Gastroesophageal sphincter (tissue), 4 donors: ENCODE data around the gene MAJIN. TPM values are rescaled to one million over a fixed set of nuclear protein-coding genes. Genes with fewer than 3 reads are reported as not detected.

ENCODE experiments used
- ATAC-seq: fragments of 150-250 bp; one replicate; pipeline ENCODE4 v1.9.1; 2016; ENCODE audit warnings: mild to moderate bottlenecking, moderate library complexity
- H3K27ac ChIP-seq, 4 donors: fragments of 200-600 bp; sonication (generic) in 3 of 4; 1 replicate in 3 of 4; 2 replicates in 1 of 4; pipeline ENCODE4 v1.5.1; 2016 to 2019
- H3K27me3 ChIP-seq: fragments of 200-600 bp; sonication (generic); one replicate; pipeline ENCODE4 v1.5.1; 2019
- H3K36me3 ChIP-seq, 2 donors: fragments of 200-600 bp; sonication (generic); one replicate each; pipeline ENCODE4 v1.5.1; 2019; ENCODE audit warnings: control low read depth in 1 of 2
- H3K4me1 ChIP-seq, 3 donors: fragments of 200-600 bp; sonication (generic); 1 replicate in 2 of 3; 2 replicates in 1 of 3; pipeline ENCODE4 v1.5.1; 2016 to 2019; ENCODE audit warnings: control low read depth in 2 of 3
- H3K4me3 ChIP-seq, 2 donors: fragments of 200-600 bp; sonication (generic); one replicate each; pipeline ENCODE4 v1.5.1; 2019; ENCODE audit warnings: mild to moderate bottlenecking in 1 of 2, moderate library complexity in 1 of 2
- H3K9me3 ChIP-seq, 3 donors: fragments of 200-600 bp; sonication (generic); one replicate each; pipeline ENCODE4 v1.5.1; 2017 to 2019; ENCODE audit warnings: control low read depth in 2 of 3
- EP300 ChIP-seq: sonication (generic); formaldehyde crosslinking; IDR thresholded peaks from one replicate; pipeline ENCODE4 v1.6.1; 2017; ENCODE audit warnings: antibody characterized with exemption, mild to moderate bottlenecking
- POLR2A ChIP-seq, 2 donors: fragments of 450-650 bp; IDR thresholded peaks; one replicate each; pipeline ENCODE4 v1.6.1; 2017; ENCODE audit warnings: antibody characterized with exemption in 2 of 2, mild to moderate bottlenecking in 2 of 2, moderate library complexity in 1 of 2
- POLR2AphosphoS5 ChIP-seq: sonication (generic); formaldehyde crosslinking; IDR thresholded peaks from one replicate; pipeline ENCODE4 v1.6.1; 2017; ENCODE audit warnings: antibody characterized with exemption
- WGBS, 2 donors: methylation state at CpG; one replicate each; pipeline ENCODE4 v1.1.5; 2018; ENCODE audit warnings: low coverage in 1 of 2; 5-methylcytosine and 5-hydroxymethylcytosine counted together
- total RNA-seq, 4 donors: library from RNA; depleted of rRNA; stranded (reverse); fragments of >200 nt; gene quantifications; one replicate each; pipeline ENCODE4 v1.1.0, GENCODE V29; 2016
- TF ChIP-seq, protein P1 (sequence below), 4 experiments: fragments of 200-600 bp in 2 of 4; fragments of 450-650 bp in 2 of 4; sonication (generic) in 1 of 4; IDR thresholded peaks; one replicate each; pipeline ENCODE4 v1.5.1; 2017 to 2019; ENCODE audit warnings: antibody characterized with exemption in 4 of 4, mild to moderate bottlenecking in 2 of 4, moderate library complexity in 2 of 4

MAJIN gene
- total RNA-seq, 4 donors from 2014 or later: not detected

DNA sequence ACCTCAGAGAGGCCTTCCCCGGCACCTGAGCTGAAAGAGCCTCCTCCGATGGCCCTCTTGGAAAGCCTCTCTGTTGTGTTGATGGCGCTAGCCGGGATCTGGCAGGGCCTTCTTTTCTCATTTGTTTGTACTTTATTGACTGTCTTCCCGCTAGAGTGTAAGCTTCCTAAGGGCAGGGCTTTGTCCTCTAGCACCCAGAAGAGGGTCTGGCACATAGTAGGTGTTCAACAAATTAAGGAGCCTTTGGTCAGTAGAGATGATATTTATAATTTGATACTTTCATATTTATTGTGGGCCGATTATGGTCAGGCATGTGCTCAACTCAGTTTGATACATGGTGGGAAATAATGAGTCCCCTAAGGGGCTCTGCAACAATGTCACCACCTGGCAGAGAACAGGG lies 46.0 kb upstream of the MAJIN start:
- no peak for TF ChIP-seq POLR2A (IDR thresholded peaks at IDR 0.05)
- TF ChIP-seq POLR2AphosphoS5: no peak
- TF ChIP-seq EP300: no peak
- TF ChIP-seq, protein P1, sequence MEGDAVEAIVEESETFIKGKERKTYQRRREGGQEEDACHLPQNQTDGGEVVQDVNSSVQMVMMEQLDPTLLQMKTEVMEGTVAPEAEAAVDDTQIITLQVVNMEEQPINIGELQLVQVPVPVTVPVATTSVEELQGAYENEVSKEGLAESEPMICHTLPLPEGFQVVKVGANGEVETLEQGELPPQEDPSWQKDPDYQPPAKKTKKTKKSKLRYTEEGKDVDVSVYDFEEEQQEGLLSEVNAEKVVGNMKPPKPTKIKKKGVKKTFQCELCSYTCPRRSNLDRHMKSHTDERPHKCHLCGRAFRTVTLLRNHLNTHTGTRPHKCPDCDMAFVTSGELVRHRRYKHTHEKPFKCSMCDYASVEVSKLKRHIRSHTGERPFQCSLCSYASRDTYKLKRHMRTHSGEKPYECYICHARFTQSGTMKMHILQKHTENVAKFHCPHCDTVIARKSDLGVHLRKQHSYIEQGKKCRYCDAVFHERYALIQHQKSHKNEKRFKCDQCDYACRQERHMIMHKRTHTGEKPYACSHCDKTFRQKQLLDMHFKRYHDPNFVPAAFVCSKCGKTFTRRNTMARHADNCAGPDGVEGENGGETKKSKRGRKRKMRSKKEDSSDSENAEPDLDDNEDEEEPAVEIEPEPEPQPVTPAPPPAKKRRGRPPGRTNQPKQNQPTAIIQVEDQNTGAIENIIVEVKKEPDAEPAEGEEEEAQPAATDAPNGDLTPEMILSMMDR (IDR thresholded peaks at IDR 0.05): no peak
- WGBS, 2 donors: 94 to 96% methylated on average over 4 of the region's 6 CpGs
- Histone ChIP-seq H3K9me3 (no peaks in the 10 kb centered on the region), H3K4me1 (peaks cover 0 to 38% (median 10%) of the 10 kb centered on the region in 3 donors), H3K4me3 (no peak overlapping the region), H3K27me3 (no peaks in the 10 kb centered on the region), H3K36me3 (peaks cover 0 to 55% of the 10 kb centered on the region in 2 donors), H3K27ac (no peak overlapping the region)
- ATAC-seq: no peak

DNA sequence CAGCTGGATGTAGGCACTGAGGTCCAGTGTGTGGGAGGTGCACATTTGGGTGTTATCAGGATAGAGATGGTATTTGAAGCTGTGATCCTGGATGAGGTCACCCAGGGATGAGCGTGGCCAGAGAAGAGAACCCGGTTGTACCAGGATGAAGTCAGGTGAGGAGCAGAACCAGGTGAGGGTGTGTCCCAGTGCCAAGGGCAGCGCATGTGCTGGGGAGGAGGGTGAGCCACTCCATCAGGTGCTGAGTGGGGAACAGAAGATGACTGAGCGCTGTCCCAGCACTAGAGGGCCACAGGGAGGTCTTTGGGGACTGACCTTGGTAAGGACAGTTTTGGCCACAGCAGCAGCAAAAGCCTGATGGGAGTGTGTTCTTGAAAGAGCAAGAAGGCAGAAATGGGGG lies 44.8 kb upstream of the MAJIN start:
- no peaks in the 10 kb centered on the region for H3K27me3 ChIP-seq
- no peak for ATAC-seq
- no peak for TF ChIP-seq POLR2A (IDR thresholded peaks at IDR 0.05)
- no peak for TF ChIP-seq POLR2AphosphoS5
- TF ChIP-seq, protein P1 (IDR thresholded peaks at IDR 0.05): no peak
- no peak for TF ChIP-seq EP300
- no peaks in the 10 kb centered on the region for H3K9me3 ChIP-seq
- H3K4me1 ChIP-seq: peaks cover 0 to 41% (median 10%) of the 10 kb centered on the region in 3 donors
- no peak overlapping the region for H3K27ac ChIP-seq
- H3K36me3 ChIP-seq: peaks cover 0 to 43% of the 10 kb centered on the region in 2 donors
- H3K4me3 ChIP-seq: no peak overlapping the region
- WGBS, 2 donors: 93% methylated on average over 4 of the region's 4 CpGs; no CpG with 5 or more reads in 1 of the 2 donors

DNA sequence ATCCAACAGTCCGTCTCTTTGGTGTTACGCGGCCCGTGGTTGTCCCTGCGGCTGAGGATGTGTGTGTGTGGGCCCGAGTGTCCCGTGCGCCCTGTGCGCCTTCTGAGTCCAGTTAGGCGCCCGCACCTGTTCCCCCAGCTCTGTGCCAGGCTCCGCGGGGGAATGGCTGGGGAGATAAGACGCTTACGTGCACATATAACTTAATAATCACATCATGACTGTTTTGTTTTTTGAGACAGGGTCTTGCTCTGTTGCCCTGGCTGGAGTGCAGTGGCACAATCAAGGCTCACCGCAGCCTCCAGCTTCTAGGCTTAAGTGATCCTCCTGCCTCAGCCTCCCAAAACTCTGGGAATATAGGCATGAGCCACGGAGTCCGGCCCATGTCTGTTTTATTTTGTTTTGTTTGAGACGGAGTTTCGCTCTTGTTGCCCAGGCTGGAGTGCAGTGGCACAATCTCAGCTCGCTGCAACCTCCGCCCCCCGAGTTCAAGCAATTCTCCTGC lies 42.9 kb upstream of the MAJIN start:
- H3K27ac ChIP-seq: peak overlapping the region; percentile 94 to 100 (median 98)
- H3K4me1 ChIP-seq: peaks cover 0 to 41% (median 10%) of the 10 kb centered on the region in 3 donors
- H3K9me3 ChIP-seq: no peaks in the 10 kb centered on the region
- peak; percentile 7 for ATAC-seq
- TF ChIP-seq POLR2A (IDR thresholded peaks at IDR 0.05): no peak
- TF ChIP-seq, protein P1 (IDR thresholded peaks at IDR 0.05): no peak
- TF ChIP-seq POLR2AphosphoS5: no peak
- no peak for TF ChIP-seq EP300
- WGBS, 2 donors: 74 to 87% methylated on average over 3 to 4 of the region's 23 CpGs
- H3K27me3 ChIP-seq: no peaks in the 10 kb centered on the region
- peaks cover 0 to 24% of the 10 kb centered on the region in 2 donors for H3K36me3 ChIP-seq
- H3K4me3 ChIP-seq: peak overlapping the region; percentile 55 to 68

DNA sequence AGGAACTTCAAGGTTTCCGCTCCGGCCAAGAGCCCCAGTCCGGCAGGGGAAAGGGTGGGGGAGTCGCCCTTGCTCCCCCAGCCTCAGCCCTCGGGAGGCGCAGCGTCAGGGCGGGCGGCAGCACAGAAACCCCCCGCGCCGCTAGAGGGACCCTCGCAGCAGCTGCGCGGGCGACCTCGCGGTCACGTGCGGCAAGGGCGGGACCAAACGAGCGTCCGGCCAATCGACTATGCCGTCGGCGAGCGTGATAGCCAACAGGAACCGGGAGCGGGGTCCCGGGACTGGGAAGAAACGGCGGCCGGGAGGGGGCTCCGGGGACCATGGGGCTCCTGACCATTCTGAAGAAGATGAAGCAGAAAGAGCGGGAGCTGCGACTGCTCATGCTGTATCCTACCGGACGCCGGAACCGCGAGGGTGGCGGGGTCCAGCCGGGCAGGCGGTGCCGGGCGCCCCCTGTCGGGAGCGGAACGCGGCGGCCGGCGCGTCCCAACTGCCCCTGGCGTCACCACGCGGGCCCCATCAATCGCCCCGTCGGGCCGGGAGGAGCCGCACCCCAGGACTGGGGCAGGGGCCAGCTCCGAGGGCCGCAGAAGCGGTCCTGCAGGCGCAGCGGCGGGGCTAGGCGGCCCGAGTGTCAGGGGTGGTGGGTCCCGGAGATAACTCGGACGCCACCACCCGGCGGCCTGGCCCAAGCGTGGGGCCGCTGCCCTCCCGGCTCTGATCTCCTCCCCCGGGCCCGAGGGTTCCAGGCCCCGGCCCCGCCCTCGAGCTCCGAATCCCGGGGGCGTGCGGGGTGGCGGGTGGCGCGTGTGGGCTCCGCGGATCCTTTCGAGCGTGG lies 42.2 kb upstream of the MAJIN start, which contains the start of gene ARL2:
Gene ARL2 (plus strand): TSS at position 273 of the 838 bp plus-strand sequence. CDS start 48 bp downstream, at position 321.
- peak within 1 kb of the TSS; percentile 94 to 100 (median 98) for H3K27ac ChIP-seq
- peak; percentile 93 for ATAC-seq
- H3K36me3 ChIP-seq: peaks cover 0 to 17% of the 10 kb centered on the region in 2 donors
- H3K4me1 ChIP-seq: peaks cover 0 to 41% (median 10%) of the 10 kb centered on the region in 3 donors
- 1% methylated on average over 12 of the region's 96 CpGs; no CpG with 5 or more reads in 1 of the 2 donors for WGBS, 2 donors
- TF ChIP-seq, protein P1 (IDR thresholded peaks at IDR 0.05): peak in 3 of 4 experiments; percentile 86 to 94 (median 94)
- peak; percentile 41 to 59 for TF ChIP-seq POLR2A (IDR thresholded peaks at IDR 0.05)
- no peak for TF ChIP-seq EP300
- TF ChIP-seq POLR2AphosphoS5: no peak
- peak within 1 kb of the TSS; percentile 55 to 68 for H3K4me3 ChIP-seq
- H3K9me3 ChIP-seq: no peaks in the 10 kb centered on the region
- H3K27me3 ChIP-seq: no peaks in the 10 kb centered on the region
